Subcutaneous abdominal adipose tissue (tissue), 5 donors: ENCODE measurements around the gene OR52N2.
A peak's percentile ranks its signal among the peaks of the same experiment; 100 is the strongest.

Source experiments
- H3K27ac ChIP-seq: one replicate; pipeline ENCODE4 v1.7.0; 2013; ENCODE audit warnings: low read depth, mild to moderate bottlenecking, inconsistent platforms, low read length, moderate library complexity
- H3K27me3 ChIP-seq, 5 donors: one replicate each; pipeline ENCODE4 v1.7.0; 2013; ENCODE audit warnings: low read length in 5 of 5, inconsistent platforms in 1 of 5; ENCODE audit not compliant: control insufficient read depth in 5 of 5, insufficient read depth in 4 of 5
- H3K36me3 ChIP-seq, 5 donors: one replicate each; pipeline ENCODE4 v1.7.0; 2013; ENCODE audit warnings: low read length in 5 of 5; ENCODE audit not compliant: control insufficient read depth in 5 of 5, insufficient read depth in 5 of 5
- H3K4me1 ChIP-seq, 5 donors: one replicate each; pipeline ENCODE4 v1.7.0; 2013; ENCODE audit warnings: low read length in 5 of 5, mild to moderate bottlenecking in 3 of 5, moderate library complexity in 1 of 5; ENCODE audit not compliant: control insufficient read depth in 5 of 5, insufficient read depth in 5 of 5
- H3K4me3 ChIP-seq, 5 donors: one replicate each; pipeline ENCODE4 v1.7.0; 2013; ENCODE audit warnings: low read length in 5 of 5, low read depth in 1 of 5
- H3K9ac ChIP-seq, 5 donors: one replicate each; pipeline ENCODE4 v1.7.0; 2013; ENCODE audit warnings: low read length in 5 of 5, mild to moderate bottlenecking in 4 of 5, moderate library complexity in 3 of 5
- H3K9me3 ChIP-seq, 5 donors: one replicate each; pipeline ENCODE4 v1.7.0; 2013; ENCODE audit warnings: low read length in 5 of 5; ENCODE audit not compliant: control insufficient read depth in 5 of 5
- donor health status: healthy.
- donor health status: healthy.
- donor health status: healthy.
- donor health status: healthy.
- donor health status: healthy.

OR52N2 gene

GRCh38 chr11:5818245-5818886, 9.6 kb downstream of the OR52N2 start:
- Histone ChIP-seq H3K9ac (peak overlapping the region in 1 of 5 donors; percentile 41), H3K36me3 (no peaks in the 10 kb centered on the region), H3K4me1 (peaks cover 0 to 14% (median 0%) of the 10 kb centered on the region in 5 donors), H3K27ac (no peak overlapping the region), H3K27me3 (peaks cover 0 to 2% (median 0%) of the 10 kb centered on the region in 5 donors), H3K9me3 (no peaks in the 10 kb centered on the region), H3K4me3 (peak overlapping the region in 1 of 5 donors; percentile 34)

GRCh38 chr11:5831196-5831829, 22.6 kb downstream of the OR52N2 start:
- Histone ChIP-seq H3K27ac (peak overlapping the region; percentile 48), H3K4me1 (peaks cover 0 to 11% (median 0%) of the 10 kb centered on the region in 5 donors), H3K9ac (no peak overlapping the region), H3K27me3 (no peaks in the 10 kb centered on the region), H3K9me3 (no peaks in the 10 kb centered on the region), H3K4me3 (no peak overlapping the region), H3K36me3 (no peaks in the 10 kb centered on the region)

- H3K4me3 ChIP-seq, result no peak overlapping the region
- no peak overlapping the region for H3K27ac ChIP-seq
- peaks cover 0 to 11% (median 0%) of the 10 kb centered on the region in 5 donors for H3K4me1 ChIP-seq
- no peaks in the 10 kb centered on the region for H3K36me3 ChIP-seq
- no peaks in the 10 kb centered on the region for H3K27me3 ChIP-seq
- H3K9ac ChIP-seq, result no peak overlapping the region
- no peaks in the 10 kb centered on the region for H3K9me3 ChIP-seq
Observed at GRCh38 chr11:5833446-5833845, 24.7 kb downstream of the OR52N2 start.

- no peaks in the 10 kb centered on the region for H3K36me3 ChIP-seq
- H3K9me3 ChIP-seq, result no peaks in the 10 kb centered on the region
- H3K4me1 ChIP-seq, result no peaks in the 10 kb centered on the region
- no peak overlapping the region for H3K9ac ChIP-seq
- H3K27me3 ChIP-seq, result no peaks in the 10 kb centered on the region
- H3K27ac ChIP-seq, result no peak overlapping the region
- no peak overlapping the region for H3K4me3 ChIP-seq
Observed at GRCh38 chr11:5837695-5838094, 29.0 kb downstream of the OR52N2 start.

GRCh38 chr11:5841797-5842196, 33.1 kb downstream of the OR52N2 start, which contains the start of gene OR52E6:
OR52E6 (minus strand) TSS chr11:5841897; CDS start chr11:5841897, 0 bp downstream.
- Histone ChIP-seq H3K27me3 (no peaks in the 10 kb centered on the region), H3K36me3 (no peaks in the 10 kb centered on the region), H3K4me1 (no peaks in the 10 kb centered on the region), H3K9ac (no peak within 1 kb of the TSS), H3K4me3 (no peak within 1 kb of the TSS), H3K27ac (no peak within 1 kb of the TSS), H3K9me3 (no peaks in the 10 kb centered on the region)

GRCh38 chr11:5846701-5847100, 38.0 kb downstream of the OR52N2 start:
- H3K27ac ChIP-seq, result no peak overlapping the region
- H3K36me3 ChIP-seq, result no peaks in the 10 kb centered on the region
- no peak overlapping the region for H3K4me3 ChIP-seq
- no peaks in the 10 kb centered on the region for H3K27me3 ChIP-seq
- H3K4me1 ChIP-seq, result no peaks in the 10 kb centered on the region
- H3K9me3 ChIP-seq, result no peaks in the 10 kb centered on the region
- no peak overlapping the region for H3K9ac ChIP-seq

GRCh38 chr11:5847711-5848110, 39.0 kb downstream of the OR52N2 start:
- Histone ChIP-seq H3K4me1 (no peaks in the 10 kb centered on the region), H3K27ac (no peak overlapping the region), H3K27me3 (no peaks in the 10 kb centered on the region), H3K36me3 (no peaks in the 10 kb centered on the region), H3K9ac (no peak overlapping the region), H3K4me3 (no peak overlapping the region), H3K9me3 (no peaks in the 10 kb centered on the region)

- H3K9me3 ChIP-seq, result no peaks in the 10 kb centered on the region
- H3K27ac ChIP-seq, result no peak overlapping the region
- no peak overlapping the region for H3K9ac ChIP-seq
- H3K4me1 ChIP-seq, result no peaks in the 10 kb centered on the region
- no peaks in the 10 kb centered on the region for H3K36me3 ChIP-seq
- no peak overlapping the region for H3K4me3 ChIP-seq
- no peaks in the 10 kb centered on the region for H3K27me3 ChIP-seq
Observed at GRCh38 chr11:5851002-5851401, 42.3 kb downstream of the OR52N2 start.

- no peak within 1 kb of the TSS for H3K27ac ChIP-seq
- no peaks in the 10 kb centered on the region for H3K4me1 ChIP-seq
- no peaks in the 10 kb centered on the region for H3K9me3 ChIP-seq
- H3K27me3 ChIP-seq, result no peaks in the 10 kb centered on the region
- no peak within 1 kb of the TSS for H3K9ac ChIP-seq
- H3K36me3 ChIP-seq, result no peaks in the 10 kb centered on the region
- no peak within 1 kb of the TSS for H3K4me3 ChIP-seq
Observed at GRCh38 chr11:5857590-5857989, 48.9 kb downstream of the OR52N2 start, which contains the start of gene OR52E8. OR52E8 (minus strand) TSS chr11:5857690; CDS start chr11:5857690, 0 bp downstream.

- Histone ChIP-seq H3K27me3 (no peaks in the 10 kb centered on the region), H3K4me1 (no peaks in the 10 kb centered on the region), H3K9ac (no peak overlapping the region), H3K4me3 (no peak overlapping the region), H3K9me3 (peaks cover 0 to 3% (median 0%) of the 10 kb centered on the region in 5 donors), H3K27ac (no peak overlapping the region), H3K36me3 (no peaks in the 10 kb centered on the region)
Observed at GRCh38 chr11:5865826-5866225, 57.1 kb downstream of the OR52N2 start.
